GM21528 (cell line): Measurements from ENCODE around the gene TXNDC5.
"Not testable (repeated sequence)": the region's sequence is repeated elsewhere in the genome, so short reads cannot be mapped to it uniquely, and the experiment has no call there.

Source experiments
- ATAC-seq: cut with Tn5 transposase; IDR thresholded peaks from one replicate; pipeline ENCODE4 v1.9.1; 2021; ENCODE audit warnings: mild to moderate bottlenecking, moderate library complexity; ENCODE audit not compliant: unreplicated experiment, low FRiP score

TXNDC5 gene

GRCh38 chr6:7914991-7915789 is 4.6 kb upstream of the TXNDC5 start:
- ATAC-seq, result no peak

- no peak for ATAC-seq
Observed at GRCh38 chr6:7914311-7914710, 3.7 kb upstream of the TXNDC5 start.

GRCh38 chr6:7912736-7913517 is 2.3 kb upstream of the TXNDC5 start:
- no peak for ATAC-seq

GRCh38 chr6:7912024-7912423 is 1.4 kb upstream of the TXNDC5 start:
- no peak for ATAC-seq

- ATAC-seq, result no peak
Observed at GRCh38 chr6:7911345-7911725, 747 bp upstream of the TXNDC5 start.

GRCh38 chr6:7910298-7910653 is 312 bp downstream of the TXNDC5 start:
- ATAC-seq, result peak; percentile 23

GRCh38 chr6:7909323-7910276 is 988 bp downstream of the TXNDC5 start:
- peak; percentile 37 for ATAC-seq

GRCh38 chr6:7907159-7907558 is 3.4 kb downstream of the TXNDC5 start:
- ATAC-seq, result no peak

- ATAC-seq, result no peak
Observed at GRCh38 chr6:7906741-7907140, 3.8 kb downstream of the TXNDC5 start.

- no peak for ATAC-seq
Observed at GRCh38 chr6:7905416-7905815, 5.2 kb downstream of the TXNDC5 start.

GRCh38 chr6:7904654-7905319 is 5.8 kb downstream of the TXNDC5 start:
- ATAC-seq, result no peak

GRCh38 chr6:7903673-7904072 is 6.9 kb downstream of the TXNDC5 start:
- no peak for ATAC-seq

- ATAC-seq, result no peak
Observed at GRCh38 chr6:7902867-7903266, 7.7 kb downstream of the TXNDC5 start.

GRCh38 chr6:7902221-7902620 is 8.4 kb downstream of the TXNDC5 start:
- no peak for ATAC-seq

GRCh38 chr6:7901780-7902179 is 8.8 kb downstream of the TXNDC5 start:
- no peak for ATAC-seq

GRCh38 chr6:7901056-7901455 is 9.5 kb downstream of the TXNDC5 start:
- ATAC-seq, result no peak

GRCh38 chr6:7900621-7901020 is 10.0 kb downstream of the TXNDC5 start:
- ATAC-seq, result no peak

GRCh38 chr6:7899889-7900213 is 10.7 kb downstream of the TXNDC5 start:
- ATAC-seq, result no peak

- no peak for ATAC-seq
Observed at GRCh38 chr6:7899101-7899888, 11.3 kb downstream of the TXNDC5 start.

GRCh38 chr6:7898193-7898586 is 12.4 kb downstream of the TXNDC5 start:
- ATAC-seq, result not testable (repeated sequence)
